BE2C (cell line): ENCODE measurements around the gene MMP2.

ENCODE experiments used
- DNase-seq: peaks from one replicate; pipeline ENCODE4 v3.0.0-alpha.2; 2020
- H3K27me3 ChIP-seq: fragments of 250-450 bp; sonication (Bioruptor Pico); 2 replicates; pipeline ENCODE4 v1.5.1; 2020; ENCODE audit warnings: mild to moderate bottlenecking
- H3K36me3 ChIP-seq: fragments of 250-450 bp; sonication (Bioruptor Pico); 2 replicates; pipeline ENCODE4 v1.5.1; 2020; ENCODE audit warnings: mild to moderate bottlenecking
- H3K4me1 ChIP-seq: fragments of 250-450 bp; sonication (Bioruptor Pico); 2 replicates; pipeline ENCODE4 v1.5.1; 2020
- H3K4me3 ChIP-seq: 2 replicates; pipeline ENCODE4 v1.5.1; 2011; ENCODE audit warnings: low read depth, low read length
- H3K9me3 ChIP-seq: fragments of 250-450 bp; sonication (Bioruptor Pico); 2 replicates; pipeline ENCODE4 v1.5.1; 2020
- TF ChIP-seq, protein P1 (sequence below): IDR thresholded peaks from 2 replicates; pipeline ENCODE4 v1.5.1; 2012; ENCODE audit warnings: mild to moderate bottlenecking, low read depth, low read length

Gene MMP2

DNA sequence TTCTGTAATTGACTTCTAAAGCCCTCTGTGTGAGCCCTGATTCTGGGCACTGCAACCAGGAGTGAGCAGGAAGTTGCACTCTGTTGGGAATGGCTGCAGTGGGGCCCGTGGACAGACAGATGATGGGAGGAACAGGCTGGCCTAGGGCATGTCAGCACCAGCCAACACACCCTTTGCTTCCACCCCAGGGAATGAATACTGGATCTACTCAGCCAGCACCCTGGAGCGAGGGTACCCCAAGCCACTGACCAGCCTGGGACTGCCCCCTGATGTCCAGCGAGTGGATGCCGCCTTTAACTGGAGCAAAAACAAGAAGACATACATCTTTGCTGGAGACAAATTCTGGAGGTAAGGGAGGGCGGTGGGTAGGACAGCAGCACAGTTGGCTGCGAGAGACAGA is 19.1 kb downstream of the MMP2 start:
- Histone ChIP-seq H3K27me3 (no peaks in the 10 kb centered on the region), H3K9me3 (no peaks in the 10 kb centered on the region), H3K4me1 (peaks cover 70% of the 10 kb centered on the region), H3K36me3 (peaks cover 60% of the 10 kb centered on the region), H3K4me3 (no peak overlapping the region)
- DNase-seq: no peak
- TF ChIP-seq, protein P1, sequence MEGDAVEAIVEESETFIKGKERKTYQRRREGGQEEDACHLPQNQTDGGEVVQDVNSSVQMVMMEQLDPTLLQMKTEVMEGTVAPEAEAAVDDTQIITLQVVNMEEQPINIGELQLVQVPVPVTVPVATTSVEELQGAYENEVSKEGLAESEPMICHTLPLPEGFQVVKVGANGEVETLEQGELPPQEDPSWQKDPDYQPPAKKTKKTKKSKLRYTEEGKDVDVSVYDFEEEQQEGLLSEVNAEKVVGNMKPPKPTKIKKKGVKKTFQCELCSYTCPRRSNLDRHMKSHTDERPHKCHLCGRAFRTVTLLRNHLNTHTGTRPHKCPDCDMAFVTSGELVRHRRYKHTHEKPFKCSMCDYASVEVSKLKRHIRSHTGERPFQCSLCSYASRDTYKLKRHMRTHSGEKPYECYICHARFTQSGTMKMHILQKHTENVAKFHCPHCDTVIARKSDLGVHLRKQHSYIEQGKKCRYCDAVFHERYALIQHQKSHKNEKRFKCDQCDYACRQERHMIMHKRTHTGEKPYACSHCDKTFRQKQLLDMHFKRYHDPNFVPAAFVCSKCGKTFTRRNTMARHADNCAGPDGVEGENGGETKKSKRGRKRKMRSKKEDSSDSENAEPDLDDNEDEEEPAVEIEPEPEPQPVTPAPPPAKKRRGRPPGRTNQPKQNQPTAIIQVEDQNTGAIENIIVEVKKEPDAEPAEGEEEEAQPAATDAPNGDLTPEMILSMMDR: no peak

DNA sequence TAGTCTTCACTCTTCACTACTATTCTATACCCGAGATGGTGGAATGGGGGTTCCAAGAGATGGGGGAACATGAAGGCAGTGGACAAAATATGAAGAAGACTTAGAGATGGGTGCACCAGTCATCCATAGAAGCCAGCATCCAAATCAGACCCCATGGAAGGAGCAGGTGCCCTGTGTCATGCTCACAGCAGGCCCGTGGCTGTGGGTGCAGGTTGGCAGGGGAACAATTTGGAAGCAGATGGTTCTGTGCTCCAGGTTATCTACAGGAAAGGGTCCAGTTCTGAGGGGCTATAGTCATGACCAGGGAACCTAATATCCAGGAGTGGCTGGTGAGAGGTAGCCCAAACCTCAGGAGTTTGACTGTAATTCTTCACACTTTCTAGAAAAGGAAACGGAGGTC is 20.3 kb downstream of the MMP2 start:
- H3K36me3 ChIP-seq: peaks cover 57% of the 10 kb centered on the region
- no peaks in the 10 kb centered on the region for H3K27me3 ChIP-seq
- TF ChIP-seq, protein P1: no peak

DNA sequence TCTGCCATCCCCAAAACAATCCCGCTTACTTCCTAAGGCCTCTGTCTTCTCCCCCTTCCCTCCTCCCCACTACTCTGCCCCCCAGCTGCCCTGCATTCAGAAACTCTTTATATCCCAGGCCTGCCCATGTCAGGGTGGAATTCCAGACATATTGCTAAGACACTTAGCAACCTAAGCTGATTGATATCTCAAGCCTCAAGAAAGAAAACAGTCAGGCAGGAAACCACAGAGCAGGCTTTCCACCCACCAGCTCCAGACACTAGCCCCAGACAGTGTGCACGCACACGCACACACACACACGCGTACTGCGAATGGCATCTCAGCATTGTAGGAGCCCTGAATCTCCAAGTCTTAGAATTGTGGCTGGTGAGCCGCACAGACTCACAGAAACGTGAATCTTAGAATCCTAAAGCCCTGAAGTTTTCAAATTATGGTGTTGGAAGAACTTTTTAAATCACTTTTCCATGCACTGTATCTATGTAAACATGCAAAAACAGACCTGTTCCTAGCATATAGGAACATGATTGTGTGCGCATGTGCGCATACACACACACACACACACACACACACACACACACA is 21.0 kb downstream of the MMP2 start:
- Histone ChIP-seq H3K4me1 (peaks cover 66% of the 10 kb centered on the region), H3K9me3 (no peaks in the 10 kb centered on the region), H3K36me3 (peaks cover 60% of the 10 kb centered on the region), H3K27me3 (no peaks in the 10 kb centered on the region), H3K4me3 (no peak overlapping the region)
- TF ChIP-seq, protein P1: no peak
- peak; percentile 57 for DNase-seq

More for the DNA sequence above, 20.3 kb downstream of the MMP2 start:
- H3K4me3 ChIP-seq: no peak overlapping the region
- peaks cover 73% of the 10 kb centered on the region for H3K4me1 ChIP-seq
- H3K9me3 ChIP-seq: no peaks in the 10 kb centered on the region
- no peak for DNase-seq

DNA sequence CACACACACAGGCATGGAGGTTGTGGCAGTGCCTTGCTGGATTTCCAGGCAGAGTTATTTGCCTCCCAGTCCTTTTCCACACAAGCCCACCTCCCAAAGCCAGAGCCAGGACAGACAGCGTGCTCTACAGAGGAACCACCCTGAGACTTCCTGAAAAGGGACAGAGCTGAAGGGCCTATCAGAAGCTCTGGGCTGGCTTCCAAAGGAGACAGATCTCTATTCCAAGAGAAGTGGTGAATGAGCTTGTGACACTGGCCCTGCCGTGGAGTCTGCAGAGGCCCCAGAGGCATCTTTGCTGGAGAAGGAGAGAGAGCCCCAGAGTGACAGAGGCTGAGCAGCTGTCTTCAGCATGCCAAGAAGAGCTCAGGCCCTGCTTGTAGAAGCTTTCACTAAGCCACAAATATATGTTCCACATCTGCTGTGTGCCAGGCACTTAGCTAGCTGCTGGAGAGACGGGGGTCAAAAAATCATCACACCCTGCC is 21.6 kb downstream of the MMP2 start:
- Histone ChIP-seq H3K4me3 (no peak overlapping the region), H3K9me3 (no peaks in the 10 kb centered on the region), H3K36me3 (peaks cover 65% of the 10 kb centered on the region), H3K4me1 (peaks cover 61% of the 10 kb centered on the region), H3K27me3 (no peaks in the 10 kb centered on the region)
- peak; percentile 82 for DNase-seq
- TF ChIP-seq, protein P1: no peak

DNA sequence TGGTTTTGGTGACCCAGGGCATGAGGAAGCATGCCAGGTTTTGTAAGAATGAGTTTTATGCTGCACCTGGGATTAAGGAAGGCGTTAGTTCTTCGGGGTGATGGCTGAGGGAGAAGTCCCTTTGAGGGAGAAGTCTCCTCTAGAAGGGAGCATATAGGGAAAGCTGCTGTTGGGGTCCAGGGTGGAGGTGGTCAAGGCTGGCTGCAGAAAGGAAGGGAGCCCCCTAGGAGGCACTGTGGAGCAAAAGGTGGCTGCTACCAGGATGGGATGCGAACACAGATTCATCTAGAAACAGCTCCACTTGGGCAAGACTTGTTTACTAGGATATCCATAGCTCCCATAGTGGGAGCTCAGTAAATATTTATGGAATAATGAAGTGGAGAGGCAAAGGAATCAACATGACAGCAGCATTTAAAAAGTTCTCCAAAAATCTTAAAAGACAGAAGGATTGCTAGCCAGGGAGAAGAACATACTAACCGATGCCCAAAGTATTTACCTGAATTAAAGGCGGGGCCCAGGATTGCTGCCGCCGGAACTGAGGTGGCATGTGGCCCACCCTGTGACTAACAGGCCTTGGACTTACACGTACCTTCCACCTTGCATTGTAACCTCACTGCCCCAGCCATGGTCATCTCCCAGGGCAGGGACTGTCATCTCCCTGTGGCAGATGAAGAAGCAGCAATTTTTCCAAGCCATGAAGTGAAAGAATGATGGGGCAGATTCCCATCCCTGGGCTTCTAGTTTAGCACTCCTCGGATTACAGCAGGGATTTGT is 22.7 kb downstream of the MMP2 start:
- Histone ChIP-seq H3K4me1 (peaks cover 56% of the 10 kb centered on the region), H3K9me3 (no peaks in the 10 kb centered on the region), H3K4me3 (no peak overlapping the region), H3K27me3 (no peaks in the 10 kb centered on the region), H3K36me3 (peaks cover 67% of the 10 kb centered on the region)
- TF ChIP-seq, protein P1: peak; percentile 56
- DNase-seq: no peak
